IMR-90 (cell line): Measurements from ENCODE around the gene ADSS1. TPM values are rescaled to one million over a fixed set of nuclear protein-coding genes. Genes with fewer than 3 reads are reported as not detected.

ENCODE experiments used
- ATAC-seq: fragments of 200-7000 bp; cut with Tn5 transposase; 2 replicates; pipeline ENCODE4 v1.9.1; 2020; ENCODE audit warnings: low read depth, mild to moderate bottlenecking, moderate library complexity
- BruUV-seq: library from RNA; stranded (reverse); fragments of 400-500 nt; replicated peaks from 2 replicates; lab custom pipeline; 2021; lab: Mats Ljungman, UMichigan
- CTCF ChIA-PET: fragments of 300-600 bp; formaldehyde crosslinking; extraction: SDS; loops from one replicate; lab custom pipeline; 2021; ENCODE audit warnings: antibody characterized with exemption; lab: Yijun Ruan, JAX
- POLR2A ChIA-PET: fragments of 300-600 bp; sonication (Branson Sonifier 250); formaldehyde crosslinking; loops from one replicate; lab custom pipeline; 2022; ENCODE audit warnings: antibody characterized with exemption; ENCODE audit not compliant: unreplicated experiment; lab: Charles Lee
- DNase-seq: peaks from one replicate; pipeline ENCODE4 v3.0.0; 2013
- H2AFZ ChIP-seq: replicated peaks from 2 replicates; pipeline ENCODE3; 2013; ENCODE audit warnings: low read length, mild to moderate bottlenecking; ENCODE audit not compliant: poor library complexity
- H2AK5ac ChIP-seq: 2 replicates; pipeline ENCODE4 v1.6.1; 2013; ENCODE audit warnings: low read depth, low read length, inconsistent platforms
- H2AK9ac ChIP-seq: replicated peaks from 2 replicates; pipeline ENCODE3; 2013; ENCODE audit warnings: mild to moderate bottlenecking, low read depth, low read length, moderate library complexity; ENCODE audit not compliant: poor library complexity
- H2BK120ac ChIP-seq: 2 replicates; pipeline ENCODE4 v1.6.1; 2013; ENCODE audit warnings: low read depth, low read length, inconsistent platforms
- H2BK15ac ChIP-seq: 3 replicates; pipeline ENCODE4 v1.6.1; 2013; ENCODE audit warnings: low read depth, low read length, inconsistent platforms
- H2BK20ac ChIP-seq: 2 replicates; pipeline ENCODE4 v1.6.1; 2013; ENCODE audit warnings: low read depth, mild to moderate bottlenecking, inconsistent platforms, low read length, moderate library complexity
- H2BK5ac ChIP-seq: 2 replicates; pipeline ENCODE4 v1.6.1; 2013; ENCODE audit warnings: mild to moderate bottlenecking, low read depth, low read length, inconsistent platforms; ENCODE audit not compliant: poor library complexity, severe bottlenecking
- H3K14ac ChIP-seq: replicated peaks from 2 replicates; pipeline ENCODE4 v1.6.1; 2013; ENCODE audit warnings: low read depth, low read length, inconsistent platforms
- H3K18ac ChIP-seq: 2 replicates; pipeline ENCODE4 v1.6.1; 2013; ENCODE audit warnings: low read depth, low read length, control low read depth
- H3K23ac ChIP-seq: 2 replicates; pipeline ENCODE4 v1.6.1; 2013; ENCODE audit warnings: low read depth, low read length, inconsistent platforms
- H3K27ac ChIP-seq: 2 replicates; pipeline ENCODE4 v1.5.1; 2013; ENCODE audit warnings: mild to moderate bottlenecking, control low read depth, low read length; ENCODE audit not compliant: insufficient read depth
- H3K27me3 ChIP-seq: 2 replicates; pipeline ENCODE4 v1.6.1; 2013; ENCODE audit warnings: low read length; ENCODE audit not compliant: control insufficient read depth, insufficient read depth
- H3K36me3 ChIP-seq: 2 replicates; pipeline ENCODE4 v1.6.1; 2013; ENCODE audit warnings: low read length, mixed read lengths; ENCODE audit not compliant: control insufficient read depth, insufficient read depth
- H3K4ac ChIP-seq: 2 replicates; pipeline ENCODE4 v1.6.1; 2013; ENCODE audit warnings: low read depth, low read length, inconsistent platforms
- H3K4me1 ChIP-seq: 2 replicates; pipeline ENCODE4 v1.6.1; 2013; ENCODE audit warnings: low read length, mixed read lengths; ENCODE audit not compliant: control insufficient read depth, insufficient read depth
- H3K4me2 ChIP-seq: 2 replicates; pipeline ENCODE4 v1.6.1; 2013; ENCODE audit warnings: low read depth, mild to moderate bottlenecking, control low read depth, low read length, moderate library complexity
- H3K4me3 ChIP-seq: 2 replicates; pipeline ENCODE4 v1.5.1; 2013; ENCODE audit warnings: low read depth, mild to moderate bottlenecking, control low read depth, low read length, moderate library complexity; ENCODE audit not compliant: insufficient read depth
- H3K56ac ChIP-seq: 2 replicates; pipeline ENCODE4 v1.6.1; 2013; ENCODE audit warnings: low read length, inconsistent platforms; ENCODE audit not compliant: insufficient read depth; ENCODE audit errors: extremely low read depth
- H3K79me1 ChIP-seq, 2 experiments: 2 replicates each; pipeline ENCODE4 v1.6.1; 2013; ENCODE audit warnings: low read length in 2 of 2, inconsistent platforms in 1 of 2, low read depth in 1 of 2
- H3K9ac ChIP-seq: 2 replicates; pipeline ENCODE4 v1.6.1; 2013; ENCODE audit warnings: low read depth, low read length, control low read depth
- H3K9me1 ChIP-seq: 2 replicates; pipeline ENCODE4 v1.6.1; 2013; ENCODE audit warnings: low read length, inconsistent platforms; ENCODE audit not compliant: insufficient read depth
- H3K9me3 ChIP-seq: 2 replicates; pipeline ENCODE4 v1.6.1; 2013; ENCODE audit warnings: low read length; ENCODE audit not compliant: control insufficient read depth, insufficient read depth
- H4K20me1 ChIP-seq: 2 replicates; pipeline ENCODE4 v1.6.1; 2013; ENCODE audit warnings: low read length, inconsistent platforms; ENCODE audit not compliant: insufficient read depth
- H4K5ac ChIP-seq: 2 replicates; pipeline ENCODE4 v1.6.1; 2013; ENCODE audit warnings: mild to moderate bottlenecking, low read depth, low read length, control low read depth
- H4K8ac ChIP-seq, 2 experiments: 2 replicates each; pipeline ENCODE4 v1.6.1; 2013; ENCODE audit warnings: low read depth in 2 of 2, low read length in 2 of 2, control low read depth in 1 of 2, inconsistent platforms in 1 of 2
- H4K91ac ChIP-seq: 2 replicates; pipeline ENCODE4 v1.6.1; 2013; ENCODE audit warnings: low read depth, low read length, inconsistent platforms; ENCODE audit not compliant: insufficient read depth
- BHLHE40 ChIP-seq: fragments of 150-350 bp; IDR thresholded peaks from 2 replicates; pipeline ENCODE4 v1.6.1; 2016; ENCODE audit warnings: mild to moderate bottlenecking, low read depth, low read length
- CEBPB ChIP-seq: IDR thresholded peaks from 2 replicates; pipeline ENCODE4 v1.6.1; 2012; ENCODE audit warnings: low read depth, low read length, improper control_type of control experiment
- CTCF ChIP-seq: conservative IDR thresholded peaks from 2 replicates; pipeline ENCODE4 v1.5.1; 2012; ENCODE audit warnings: mild to moderate bottlenecking, low read depth, low read length, improper control_type of control experiment
- ELK1 ChIP-seq: fragments of 150-350 bp; IDR thresholded peaks from 2 replicates; pipeline ENCODE4 v1.6.1; 2016; ENCODE audit warnings: low read depth, mild to moderate bottlenecking, low read length, moderate library complexity, borderline replicate concordance
- FOS ChIP-seq: fragments of 150-350 bp; IDR thresholded peaks from 2 replicates; pipeline ENCODE4 v1.6.1; 2016; ENCODE audit warnings: low read depth, low read length
- MAZ ChIP-seq: IDR thresholded peaks from 2 replicates; pipeline ENCODE4 v1.6.1; 2012; ENCODE audit warnings: low read depth, mild to moderate bottlenecking, low read length, improper control_type of control experiment, moderate library complexity, borderline replicate concordance
- MXI1 ChIP-seq: IDR thresholded peaks from 2 replicates; pipeline ENCODE4 v1.6.1; 2012; ENCODE audit warnings: low read depth, mild to moderate bottlenecking, low read length, moderate library complexity, borderline replicate concordance
- NFE2L2 ChIP-seq: fragments of 150-350 bp; IDR thresholded peaks from 2 replicates; pipeline ENCODE4 v1.6.1; 2016; ENCODE audit warnings: low read depth, mild to moderate bottlenecking, low read length
- RFX5 ChIP-seq: IDR thresholded peaks from 2 replicates; pipeline ENCODE4 v1.8.0; 2012; ENCODE audit warnings: low read depth, mild to moderate bottlenecking, low read length, moderate library complexity
- SMC3 ChIP-seq: fragments of 150-350 bp; IDR thresholded peaks from 2 replicates; pipeline ENCODE4 v1.6.1; 2016; ENCODE audit warnings: low read depth, mild to moderate bottlenecking, antibody characterized with exemption, low read length, moderate library complexity
- WGBS, 2 experiments: methylation state at CpG; one replicate each; pipeline versions ENCODE4 v1.1.5 to v1.1.7; 2013; ENCODE audit warnings: missing lambda C conversion rate in 2 of 2; ENCODE audit not compliant: insufficient read length in 1 of 2; ENCODE audit errors: extremely low coverage in 2 of 2; 5-methylcytosine and 5-hydroxymethylcytosine counted together
- dilution Hi-C: fragments of 300-500 bp; cut with HindIII; formaldehyde crosslinking; loops from one replicate; pipeline ENCODE4 v1.14.3; 2018; ENCODE audit warnings: low sequenced_read_pairs; ENCODE audit not compliant: unreplicated experiment
- in situ Hi-C: fragments of 300-500 bp; cut with MboI; formaldehyde crosslinking; loops from 3 replicates; pipeline ENCODE4 v1.14.3; 2019; ENCODE audit warnings: low sequenced_read_pairs, inconsistent platforms, mixed read lengths
- intact Hi-C: fragments of 100-400 bp; cut with micrococcal nuclease; formaldehyde crosslinking; loops from 2 replicates; pipeline ENCODE4 v1.10.0; 2022
- polyA plus RNA-seq, 3 experiments: library from polyadenylated mRNA; depleted of rRNA; stranded (reverse); fragments of >200 nt; gene quantifications; 2 replicates each; pipeline ENCODE4 v1.2.3, GENCODE V29; 2012; ENCODE audit warnings: low replicate concordance in 1 of 3
- total RNA-seq: library from RNA; depleted of rRNA; stranded (reverse); fragments of >200 nt; gene quantifications from 2 replicates; pipeline ENCODE4 v1.2.3, GENCODE V29; 2012
- TF ChIP-seq, protein P1 (sequence below): fragments of 150-350 bp; IDR thresholded peaks from 2 replicates; pipeline ENCODE4 v1.6.1; 2017; ENCODE audit warnings: mild to moderate bottlenecking, antibody characterized with exemption, low read length, low read depth

ADSS1 gene
- total and polyA plus RNA-seq, 2 of the 4 experiments (the other 2 are of a cell fraction), result 1.8 to 5.2 TPM

GRCh38 chr14:104685998-104686610 is 37.9 kb upstream of the ADSS1 start:
- Histone ChIP-seq H2BK20ac (no peak overlapping the region), H3K4me2 (no peak overlapping the region), H3K9me3 (no peaks in the 10 kb centered on the region), H4K20me1 (peaks cover 11% of the 10 kb centered on the region), H3K4me1 (peaks cover 36% of the 10 kb centered on the region), H3K9me1 (peaks cover 9% of the 10 kb centered on the region), H2AFZ (no peak overlapping the region), H2BK120ac (no peak overlapping the region), H3K18ac (no peak overlapping the region), H4K8ac (no peak overlapping the region), H4K91ac (no peak overlapping the region), H3K9ac (no peak overlapping the region), H3K36me3 (no peaks in the 10 kb centered on the region), H2BK5ac (peak overlapping the region; percentile 44), H3K14ac (no peak overlapping the region), H4K5ac (no peak overlapping the region), H2AK9ac (no peak overlapping the region), H3K4ac (no peak overlapping the region), H3K79me1 (peaks cover 3 to 19% of the 10 kb centered on the region in 2 experiments), H2BK15ac (no peak overlapping the region), H3K27ac (no peak overlapping the region), H3K4me3 (no peak overlapping the region), H3K27me3 (no peaks in the 10 kb centered on the region), H3K23ac (no peak overlapping the region), H2AK5ac (no peak overlapping the region; the same call in 1 of the 2 replicates), H3K56ac (no peak overlapping the region)
- ChIA-PET CTCF (no interaction called here), POLR2A (no interaction called here)
- intact Hi-C loops (loop anchor here (5.0 kb wide), 1 partner anchor 34 kb away; no protein-coding TSS in a partner anchor), in situ Hi-C loops (no loop called here), dilution Hi-C loops (no loop called here)
- no peak for DNase-seq
- no peak for ATAC-seq
- no peak for TF ChIP-seq CEBPB
- TF ChIP-seq MXI1, result no peak
- no peak for TF ChIP-seq NFE2L2
- TF ChIP-seq ELK1, result no peak
- TF ChIP-seq MAZ, result no peak
- no peak for TF ChIP-seq RFX5
- no peak for TF ChIP-seq CTCF
- TF ChIP-seq FOS, result no peak
- no peak for TF ChIP-seq BHLHE40
- TF ChIP-seq SMC3, result no peak
- TF ChIP-seq, protein P1, sequence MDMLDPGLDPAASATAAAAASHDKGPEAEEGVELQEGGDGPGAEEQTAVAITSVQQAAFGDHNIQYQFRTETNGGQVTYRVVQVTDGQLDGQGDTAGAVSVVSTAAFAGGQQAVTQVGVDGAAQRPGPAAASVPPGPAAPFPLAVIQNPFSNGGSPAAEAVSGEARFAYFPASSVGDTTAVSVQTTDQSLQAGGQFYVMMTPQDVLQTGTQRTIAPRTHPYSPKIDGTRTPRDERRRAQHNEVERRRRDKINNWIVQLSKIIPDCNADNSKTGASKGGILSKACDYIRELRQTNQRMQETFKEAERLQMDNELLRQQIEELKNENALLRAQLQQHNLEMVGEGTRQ, result no peak
- no TSS peak for BruUV-seq
- 82% methylated on average over 1 of the region's 2 CpGs; no CpG with 5 or more reads in 1 of the 2 experiments for WGBS, 2 experiments
